IPS DF 6.9 (cell line): ENCODE measurements around the gene LBHD2.

ENCODE experiments used
- DNase-seq: peaks from one replicate; pipeline ENCODE4 v3.0.0-alpha.2; 2013; ENCODE audit warnings: low read depth, low spot score
- H3K27ac ChIP-seq: one replicate; pipeline ENCODE4 v1.5.1; 2013; ENCODE audit warnings: low read length, control low read depth
- H3K27me3 ChIP-seq: 2 replicates; pipeline ENCODE4 v1.6.1; 2013; ENCODE audit warnings: mild to moderate bottlenecking, low read length; ENCODE audit not compliant: control insufficient read depth, insufficient read depth
- H3K36me3 ChIP-seq: 2 replicates; pipeline ENCODE4 v1.6.1; 2013; ENCODE audit warnings: low read length; ENCODE audit not compliant: control insufficient read depth, insufficient read depth
- H3K4me1 ChIP-seq: 2 replicates; pipeline ENCODE4 v1.6.1; 2013; ENCODE audit warnings: low read length; ENCODE audit not compliant: control insufficient read depth, insufficient read depth
- H3K4me3 ChIP-seq: 2 replicates; pipeline ENCODE4 v1.5.1; 2013; ENCODE audit warnings: mild to moderate bottlenecking, low read length
- H3K9me3 ChIP-seq: 2 replicates; pipeline ENCODE4 v1.6.1; 2013; ENCODE audit warnings: low read length, inconsistent platforms; ENCODE audit not compliant: control insufficient read depth, insufficient read depth
- WGBS: extraction: QIAGEN DNeasy Blood & Tissue Kit; methylation state at CpG from one replicate; pipeline ENCODE4 v1.1.7; 2013; ENCODE audit warnings: mixed read lengths, missing lambda C conversion rate; ENCODE audit not compliant: insufficient read length, insufficient coverage; 5-methylcytosine and 5-hydroxymethylcytosine counted together

Gene LBHD2

DNA sequence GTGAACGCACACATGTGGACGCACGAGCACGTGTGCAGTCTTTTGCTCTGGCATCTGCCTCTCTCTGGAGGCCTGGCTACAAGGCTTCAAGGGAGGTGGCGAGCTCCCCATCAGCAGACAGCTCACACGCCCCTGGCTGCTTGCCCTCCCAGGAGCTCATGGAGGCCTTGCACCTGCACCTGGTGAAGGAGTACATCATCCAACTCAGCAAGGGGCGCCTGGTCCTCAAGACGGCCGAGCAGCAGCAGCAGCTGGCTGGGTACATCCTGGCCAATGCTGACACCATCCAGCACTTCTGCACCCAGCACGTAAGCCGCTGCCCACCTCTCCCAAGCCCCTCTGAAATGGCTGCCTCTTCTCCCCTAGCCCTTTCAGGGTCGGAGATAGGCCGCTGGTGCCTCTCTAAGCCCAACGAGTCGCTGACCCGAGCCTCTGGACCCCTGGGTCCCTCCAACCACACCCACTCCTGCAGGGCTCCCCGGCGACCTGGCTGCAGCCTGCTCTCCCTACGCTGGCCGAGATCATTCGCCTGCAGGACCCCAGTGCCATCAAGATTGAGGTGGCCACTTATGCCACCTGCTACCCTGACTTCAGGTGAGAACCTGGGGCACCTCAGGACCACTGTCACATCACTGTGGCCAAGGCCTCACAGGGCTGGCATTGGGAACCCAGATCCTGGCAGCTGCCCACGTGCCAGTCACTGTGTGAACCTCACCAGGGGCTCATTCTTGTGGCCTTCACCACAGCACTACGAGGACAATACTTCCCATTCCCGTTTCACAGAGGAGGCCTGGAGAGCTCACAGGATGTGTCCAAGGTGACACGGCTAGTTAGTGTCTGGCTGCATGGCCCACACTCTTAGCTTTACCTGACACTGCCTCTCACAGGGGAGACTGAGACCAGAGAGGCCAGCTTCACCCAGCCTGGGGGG lies 49.5 kb downstream of the LBHD2 start:
- H3K27ac ChIP-seq, result no peak overlapping the region
- no peaks in the 10 kb centered on the region for H3K27me3 ChIP-seq
- no peaks in the 10 kb centered on the region for H3K9me3 ChIP-seq
- peaks cover 13% of the 10 kb centered on the region for H3K36me3 ChIP-seq
- no peak overlapping the region for H3K4me3 ChIP-seq
- WGBS, result no CpG with 5 or more reads among the region's 25 CpGs
- H3K4me1 ChIP-seq, result 0 out of 2 replicates have a peak, but pooled peaks cover 3% of the 10 kb centered on the region
- no peak for DNase-seq

DNA sequence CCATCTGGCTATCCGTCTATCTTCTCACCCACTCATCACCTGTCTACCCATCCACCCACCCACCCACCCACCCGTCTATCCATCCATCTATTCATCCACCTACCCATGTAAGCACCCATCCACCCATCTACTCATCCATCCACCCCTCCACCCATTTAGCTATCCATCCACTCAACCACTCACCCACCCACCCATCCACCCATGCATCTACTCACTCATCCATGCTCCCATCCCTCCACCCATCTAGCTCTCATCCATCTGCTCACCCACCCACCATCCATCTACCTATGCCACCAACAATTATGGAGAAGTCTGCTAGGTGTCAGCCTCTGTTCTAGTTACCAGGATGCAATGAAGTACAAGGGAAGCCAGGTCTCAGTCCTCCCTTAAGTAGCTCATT lies 50.4 kb downstream of the LBHD2 start:
- Histone ChIP-seq H3K27ac (no peak overlapping the region), H3K36me3 (peaks cover 13% of the 10 kb centered on the region), H3K4me3 (no peak overlapping the region), H3K9me3 (no peaks in the 10 kb centered on the region), H3K4me1 (0 out of 2 replicates have a peak, but pooled peaks cover 3% of the 10 kb centered on the region), H3K27me3 (no peaks in the 10 kb centered on the region)
- DNase-seq, result no peak
- WGBS, result no CpG with 5 or more reads among the region's 2 CpGs

DNA sequence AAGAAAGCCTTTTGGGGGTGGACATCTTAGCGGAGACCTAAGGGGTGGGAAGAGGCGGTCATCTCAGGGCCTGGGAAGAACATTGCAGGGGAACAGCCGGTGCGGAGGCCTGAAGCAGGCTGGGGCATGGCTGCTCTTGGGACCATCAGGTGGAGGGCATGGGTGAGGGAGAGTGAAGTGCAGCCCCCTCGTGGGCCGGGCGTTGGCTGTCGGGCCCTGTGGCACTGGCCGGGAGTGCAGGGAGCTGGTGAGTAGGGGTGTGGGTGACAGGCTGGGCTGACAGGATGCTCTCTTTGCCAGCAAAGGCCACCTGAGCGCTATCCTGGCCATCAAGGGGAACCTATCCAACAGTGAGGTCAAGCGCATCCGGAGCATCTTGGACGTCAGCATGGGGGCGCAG lies 50.9 kb downstream of the LBHD2 start:
- H3K4me1 ChIP-seq, result 0 out of 2 replicates have a peak, but pooled peaks cover 3% of the 10 kb centered on the region
- no peaks in the 10 kb centered on the region for H3K27me3 ChIP-seq
- no peak overlapping the region for H3K4me3 ChIP-seq
- no peak for DNase-seq
- WGBS, result no CpG with 5 or more reads among the region's 14 CpGs
- no peak overlapping the region for H3K27ac ChIP-seq
- H3K9me3 ChIP-seq, result no peaks in the 10 kb centered on the region
- H3K36me3 ChIP-seq, result peaks cover 13% of the 10 kb centered on the region

DNA sequence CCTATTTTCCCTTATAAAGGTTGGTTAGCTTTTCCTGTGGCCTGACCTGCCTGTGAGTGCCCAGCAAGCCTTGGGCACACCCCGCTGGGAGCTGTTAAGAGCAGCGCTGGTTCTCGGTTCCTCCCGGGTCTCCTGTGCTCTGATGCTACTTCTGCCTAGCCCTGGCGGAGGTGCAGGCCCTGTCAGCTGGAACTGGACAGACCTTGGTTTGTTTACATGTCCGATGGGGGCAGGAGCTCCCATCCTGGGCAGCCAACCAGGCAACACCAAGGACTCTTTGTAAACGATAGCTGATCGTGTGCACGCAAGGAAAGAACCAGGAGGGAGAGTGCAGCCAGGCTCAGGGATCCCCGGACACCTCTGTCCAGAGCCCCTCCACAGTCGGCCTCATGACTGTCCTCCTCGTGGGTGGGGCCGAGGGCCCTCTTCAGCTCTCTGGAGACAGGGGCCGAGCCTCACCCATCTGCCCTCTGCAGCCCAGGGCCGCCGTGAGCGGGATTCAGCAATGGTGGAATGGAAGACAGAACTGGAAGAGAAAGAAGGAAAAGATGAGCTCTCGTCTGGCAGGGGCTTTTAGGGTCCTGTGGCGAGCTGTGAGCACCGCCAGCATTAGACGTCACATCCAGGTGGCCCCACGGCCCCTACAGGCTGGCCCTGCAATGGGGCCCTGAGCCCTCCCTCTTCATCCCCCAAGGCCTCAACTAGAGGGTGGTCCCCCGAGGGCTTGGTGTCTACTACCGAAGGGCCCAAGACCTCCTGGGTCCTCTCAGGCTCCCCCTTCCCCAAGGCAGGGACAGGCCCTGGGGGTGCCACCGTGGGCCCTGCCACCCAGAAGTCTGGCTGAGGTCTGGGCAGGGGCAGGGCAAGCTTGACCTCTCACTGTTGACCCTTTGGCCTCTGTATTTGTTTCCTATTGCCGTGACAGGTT lies 51.6 kb downstream of the LBHD2 start:
- no peaks in the 10 kb centered on the region for H3K27me3 ChIP-seq
- H3K4me1 ChIP-seq, result 0 out of 2 replicates have a peak, but pooled peaks cover 3% of the 10 kb centered on the region
- H3K27ac ChIP-seq, result no peak overlapping the region
- no CpG with 5 or more reads among the region's 26 CpGs for WGBS
- peaks cover 13% of the 10 kb centered on the region for H3K36me3 ChIP-seq
- no peak overlapping the region for H3K4me3 ChIP-seq
- DNase-seq, result no peak
- no peaks in the 10 kb centered on the region for H3K9me3 ChIP-seq

DNA sequence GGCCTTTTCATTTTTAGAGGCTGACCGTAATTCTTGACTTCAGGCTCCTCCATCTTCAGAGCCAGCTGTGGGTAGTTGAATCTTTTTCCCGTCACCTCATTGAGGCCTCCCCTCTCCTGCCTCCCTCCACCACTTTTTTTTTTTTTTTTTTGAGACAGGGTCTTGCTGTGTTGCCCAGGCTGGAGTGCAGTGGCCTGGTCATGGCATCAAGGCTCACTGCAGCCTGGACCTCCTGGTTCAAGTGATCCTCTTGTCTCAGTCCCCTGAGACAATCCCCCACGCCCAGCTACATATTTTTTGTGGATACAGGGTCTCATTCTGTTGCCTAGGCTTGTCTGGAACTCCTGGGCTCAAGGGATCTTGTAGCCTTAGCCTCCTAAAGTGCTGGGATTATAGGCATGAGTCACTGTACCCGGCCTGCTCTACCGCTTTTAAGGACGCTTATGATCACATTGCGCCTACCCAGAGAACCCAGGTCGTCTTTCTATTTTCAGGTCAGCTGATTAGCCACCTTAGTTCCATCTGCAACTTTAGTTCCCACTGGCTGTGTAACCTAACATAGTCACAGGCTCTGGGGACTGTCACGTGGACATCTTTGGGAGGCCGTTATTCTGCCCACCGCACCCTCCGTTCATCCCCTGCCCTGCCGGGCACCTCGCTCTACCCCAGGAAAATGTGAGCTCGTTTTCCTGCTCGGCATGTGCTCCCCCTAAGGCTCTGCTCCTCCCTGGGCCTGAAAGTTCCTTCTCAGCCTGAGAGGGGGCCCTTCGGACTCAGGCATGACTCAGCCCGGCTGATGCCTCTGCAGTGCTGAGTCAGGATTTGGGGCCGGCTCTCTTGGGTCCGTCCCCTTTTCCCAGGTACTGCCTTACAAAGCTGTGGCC lies 52.6 kb downstream of the LBHD2 start:
- no CpG with 5 or more reads among the region's 20 CpGs for WGBS
- H3K27me3 ChIP-seq, result no peaks in the 10 kb centered on the region
- DNase-seq, result no peak
- H3K27ac ChIP-seq, result no peak overlapping the region
- peaks cover 7% of the 10 kb centered on the region; the same call in 1 of the 2 replicates for H3K4me1 ChIP-seq
- peaks cover 13% of the 10 kb centered on the region for H3K36me3 ChIP-seq
- H3K9me3 ChIP-seq, result no peaks in the 10 kb centered on the region
- no peak overlapping the region for H3K4me3 ChIP-seq

DNA sequence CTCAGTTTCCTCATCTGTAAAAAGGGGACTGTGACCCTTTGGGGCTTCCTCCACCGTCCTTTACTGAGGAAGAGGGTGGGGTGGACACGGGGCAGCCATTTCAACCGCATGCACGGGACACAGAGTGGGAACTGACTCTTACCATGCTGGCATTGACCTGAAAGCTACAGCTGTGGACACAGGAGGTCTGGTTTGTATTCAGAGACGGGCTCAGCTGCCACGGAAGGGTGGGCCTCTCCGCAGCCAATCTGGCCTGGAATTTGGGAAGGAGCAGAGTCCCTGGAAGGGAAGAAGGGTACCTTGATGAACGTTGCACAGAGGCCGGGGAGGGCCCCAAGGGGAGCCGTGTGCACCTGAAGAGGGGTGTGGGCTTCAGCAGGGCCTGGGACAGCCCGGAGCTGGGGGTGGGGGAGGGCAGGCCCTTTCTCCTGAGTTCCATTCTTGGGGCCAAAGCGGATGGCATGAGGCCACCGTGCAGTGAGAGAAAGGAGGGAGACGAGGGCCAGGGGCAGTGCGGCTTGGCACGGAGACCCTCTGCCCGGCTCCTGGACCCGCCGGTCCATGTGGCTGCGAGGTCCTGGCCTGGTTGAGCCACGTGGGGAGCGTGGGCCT lies 53.8 kb downstream of the LBHD2 start:
- Histone ChIP-seq H3K27ac (no peak overlapping the region), H3K4me1 (peaks cover 7% of the 10 kb centered on the region; the same call in 1 of the 2 replicates), H3K9me3 (no peaks in the 10 kb centered on the region), H3K27me3 (no peaks in the 10 kb centered on the region), H3K36me3 (peaks cover 11% of the 10 kb centered on the region), H3K4me3 (no peak overlapping the region)
- no CpG with 5 or more reads among the region's 22 CpGs for WGBS
- no peak for DNase-seq

DNA sequence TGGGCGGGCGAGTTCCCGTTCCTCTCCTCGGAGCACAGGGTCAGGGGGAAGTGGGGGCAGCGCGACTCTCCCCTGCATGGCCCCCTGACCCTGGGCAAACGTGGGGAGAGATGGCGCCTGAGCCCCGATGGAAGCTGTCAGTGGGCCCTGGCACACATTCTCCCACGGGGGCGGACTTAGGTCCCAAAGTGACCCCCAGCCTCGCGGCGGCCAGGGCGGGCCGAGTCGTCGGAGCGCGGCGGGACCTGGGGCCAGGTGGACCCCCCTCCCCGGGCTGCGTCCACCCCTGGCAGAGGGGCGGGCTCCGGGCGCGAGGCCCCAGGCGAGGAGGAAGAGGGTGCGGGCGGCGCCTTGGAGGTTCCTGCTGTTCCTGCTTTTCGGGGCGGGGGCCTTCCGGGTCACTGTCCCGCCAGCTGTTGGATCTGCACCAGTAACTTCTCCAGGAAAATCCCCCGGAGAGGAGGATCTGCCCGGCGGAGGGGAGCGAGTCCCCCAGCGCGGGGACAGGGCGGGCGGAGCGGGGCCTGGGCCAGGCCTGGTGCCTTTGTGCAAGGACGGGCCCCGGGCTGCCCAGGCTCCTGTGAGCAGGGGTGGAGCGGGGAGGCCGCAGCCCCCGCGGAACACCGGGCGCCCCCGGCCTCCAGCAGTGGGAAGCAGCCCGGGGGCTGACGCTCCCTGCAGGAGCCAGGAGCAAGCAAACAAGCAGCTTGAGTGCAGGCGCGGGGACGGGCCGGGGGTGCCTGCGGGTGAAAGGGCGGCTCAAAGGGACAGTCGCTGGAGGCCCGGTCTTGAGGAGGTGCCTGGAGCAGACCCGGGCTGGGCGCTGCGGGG lies 54.5 kb downstream of the LBHD2 start:
- H3K9me3 ChIP-seq, result no peaks in the 10 kb centered on the region
- no CpG with 5 or more reads among the region's 66 CpGs for WGBS
- DNase-seq, result no peak
- H3K36me3 ChIP-seq, result peaks cover 5% of the 10 kb centered on the region; the same call in 1 of the 2 replicates
- no peak overlapping the region for H3K27ac ChIP-seq
- peaks cover 7% of the 10 kb centered on the region; the same call in 1 of the 2 replicates for H3K4me1 ChIP-seq
- peak overlapping the region; percentile 21; the same call in 1 of the 2 replicates for H3K4me3 ChIP-seq
- no peaks in the 10 kb centered on the region for H3K27me3 ChIP-seq

DNA sequence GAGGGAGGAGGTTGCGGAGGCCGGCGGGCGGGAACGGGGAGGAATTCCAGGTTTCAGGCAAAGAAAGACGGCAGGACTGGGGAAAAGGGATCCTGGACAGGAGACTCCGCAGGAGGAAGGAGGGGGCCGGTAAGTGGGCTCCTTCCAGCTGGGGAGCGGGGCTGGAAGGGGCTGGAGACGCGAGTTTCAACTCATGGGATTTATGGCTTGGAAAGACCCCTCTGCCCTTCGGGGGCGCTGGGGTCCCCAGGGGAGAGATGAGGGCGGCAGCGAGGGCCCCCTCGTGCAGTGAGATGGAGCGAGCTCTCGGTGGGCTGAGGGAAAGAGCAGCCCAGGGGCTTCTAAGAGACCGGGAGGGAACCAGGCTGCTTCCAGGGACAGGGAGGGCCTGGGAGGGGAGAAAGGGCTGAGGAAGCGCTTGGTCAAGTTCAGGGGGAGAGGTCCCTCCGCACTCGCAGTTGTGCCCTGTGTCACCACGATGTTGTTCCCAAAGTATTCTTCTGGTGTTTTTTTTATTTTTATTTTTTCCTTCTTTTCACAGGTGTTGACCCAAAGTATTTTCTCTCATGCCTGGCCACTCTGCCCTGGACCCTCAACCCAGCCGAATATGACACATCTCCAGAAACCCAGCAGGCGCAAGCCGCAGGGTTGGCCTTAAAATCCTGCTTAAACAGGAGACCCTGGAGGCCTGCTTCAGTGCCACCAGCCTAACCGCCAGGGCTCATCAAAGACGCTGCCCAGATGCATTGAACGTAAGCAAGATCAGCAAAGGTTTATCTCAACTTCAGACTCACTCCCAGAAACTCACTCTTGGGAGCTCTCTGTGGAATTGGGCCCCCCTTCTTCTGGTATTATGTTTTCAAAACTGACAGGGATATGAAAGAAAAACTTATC lies 55.4 kb downstream of the LBHD2 start:
- Histone ChIP-seq H3K4me3 (peak overlapping the region; percentile 21; the same call in 1 of the 2 replicates), H3K4me1 (peaks cover 7% of the 10 kb centered on the region; the same call in 1 of the 2 replicates)
- WGBS, result no CpG with 5 or more reads among the region's 29 CpGs

More for the DNA sequence above, 55.4 kb downstream of the LBHD2 start:
- no peak for DNase-seq
- Histone ChIP-seq H3K27ac (no peak overlapping the region), H3K9me3 (no peaks in the 10 kb centered on the region), H3K36me3 (no peaks in the 10 kb centered on the region; the same call in 1 of the 2 replicates), H3K27me3 (no peaks in the 10 kb centered on the region)
